GM12872 (cell line): ENCODE data around the gene NOL4.
A peak's percentile ranks its signal among the peaks of the same experiment; 100 is the strongest.

Experiments used
- CTCF ChIP-seq: IDR thresholded peaks from 3 replicates; pipeline ENCODE4 v1.5.1; 2011; ENCODE audit warnings: low read depth, mild to moderate bottlenecking, low read length, moderate library complexity; ENCODE audit not compliant: insufficient read depth

NOL4 gene

GRCh38 chr18:34224423-34225217 lies at the start of gene NOL4:
NOL4 (minus strand) TSS chr18:34224913; CDS start chr18:34223253, 1,660 bp downstream.
- TF ChIP-seq CTCF = peak; percentile 74

- no peak for TF ChIP-seq CTCF
These were observed 37.4 kb upstream of the NOL4 start for GRCh38 chr18:34261865-34262780.

- TF ChIP-seq CTCF = no peak
These were observed 33.5 kb upstream of the NOL4 start for GRCh38 chr18:34258176-34258575.

GRCh38 chr18:34251919-34252318 lies 27.2 kb upstream of the NOL4 start:
- TF ChIP-seq CTCF = no peak

- TF ChIP-seq CTCF = no peak
These were observed 24.0 kb upstream of the NOL4 start for GRCh38 chr18:34248727-34249126.

GRCh38 chr18:34242739-34243138 lies 18.0 kb upstream of the NOL4 start:
- TF ChIP-seq CTCF = no peak

GRCh38 chr18:34225218-34225553 lies 473 bp upstream of the NOL4 start:
- no peak for TF ChIP-seq CTCF
